Thoracic aorta (tissue), 2 donors: ENCODE data around the gene EVI5L. TPM values are rescaled to one million over a fixed set of nuclear protein-coding genes. Genes with fewer than 3 reads are reported as not detected.

Experiments used
- ATAC-seq: fragments of 150-250 bp; one replicate; pipeline ENCODE4 v1.8.0; 2017; ENCODE audit warnings: low read depth; ENCODE audit not compliant: insufficient number of reproducible peaks, low FRiP score
- DNase-seq: peaks from one replicate; pipeline ENCODE4 v3.0.0-alpha.2; 2020; ENCODE audit warnings: low spot score
- H3K27ac ChIP-seq, 2 donors: fragments of 200-600 bp; sonication (generic); 1 replicate in 1 of 2; 2 replicates in 1 of 2; pipeline ENCODE4 v1.5.1; 2016; ENCODE audit warnings: mild to moderate bottlenecking in 2 of 2, moderate library complexity in 2 of 2
- H3K27me3 ChIP-seq: fragments of 200-600 bp; sonication (generic); replicated peaks from 2 replicates; pipeline ENCODE4 v1.6.0; 2016; ENCODE audit warnings: mild to moderate bottlenecking; ENCODE audit not compliant: insufficient read depth
- H3K36me3 ChIP-seq: fragments of 200-600 bp; sonication (generic); one replicate; pipeline ENCODE4 v1.5.1; 2016
- H3K4me1 ChIP-seq, 2 donors: fragments of 200-600 bp; sonication (generic); 1 replicate in 1 of 2; 2 replicates in 1 of 2; pipeline versions ENCODE4 v1.5.1 to v1.6.0; 2016; ENCODE audit warnings: low read depth in 2 of 2, mild to moderate bottlenecking in 1 of 2; ENCODE audit not compliant: control insufficient read depth in 1 of 2
- H3K4me3 ChIP-seq: fragments of 200-600 bp; sonication (generic); 2 replicates; pipeline ENCODE4 v1.5.1; 2016; ENCODE audit warnings: mild to moderate bottlenecking
- H3K9me3 ChIP-seq: fragments of 200-600 bp; sonication (generic); 2 replicates; pipeline ENCODE4 v1.5.1; 2016
- CTCF ChIP-seq: fragments of 200-600 bp; sonication (generic); IDR thresholded peaks from one replicate; pipeline ENCODE4 v1.5.1; 2019; ENCODE audit warnings: antibody characterized with exemption
- total RNA-seq, 2 donors: library from RNA; depleted of rRNA; stranded (reverse); fragments of >200 nt; gene quantifications; one replicate each; pipeline versions ENCODE4 v1.1.0 to v1.2.3, GENCODE V29; 2016

The EVI5L gene
- total RNA-seq, 2 donors from 2014 or later, result 12.1 to 16.8 TPM

- no peak for TF ChIP-seq CTCF
- Histone ChIP-seq H3K4me3 (no peak overlapping the region), H3K36me3 (no peaks in the 10 kb centered on the region), H3K9me3 (no peaks in the 10 kb centered on the region), H3K27ac (no peak overlapping the region), H3K27me3 (no peaks in the 10 kb centered on the region), H3K4me1 (no peaks in the 10 kb centered on the region)
- DNase-seq (no peak), ATAC-seq (no peak)
These were observed 19.6 kb downstream of the EVI5L start for GRCh38 chr19:7849631-7849999.

GRCh38 chr19:7850000-7850813, 20.2 kb downstream of the EVI5L start:
- Histone ChIP-seq H3K36me3 (no peaks in the 10 kb centered on the region), H3K4me1 (no peaks in the 10 kb centered on the region), H3K9me3 (no peaks in the 10 kb centered on the region), H3K4me3 (no peak overlapping the region), H3K27me3 (no peaks in the 10 kb centered on the region), H3K27ac (no peak overlapping the region)
- no peak for DNase-seq
- TF ChIP-seq CTCF, result no peak
- ATAC-seq, result no peak

GRCh38 chr19:7850945-7851622, 21.1 kb downstream of the EVI5L start:
- DNase-seq (no peak), ATAC-seq (no peak)
- H3K4me1 ChIP-seq, result no peaks in the 10 kb centered on the region
- no peak for TF ChIP-seq CTCF
- no peak overlapping the region for H3K4me3 ChIP-seq
- H3K36me3 ChIP-seq, result no peaks in the 10 kb centered on the region
- H3K27ac ChIP-seq, result no peak overlapping the region
- H3K9me3 ChIP-seq, result no peaks in the 10 kb centered on the region
- no peaks in the 10 kb centered on the region for H3K27me3 ChIP-seq

GRCh38 chr19:7851623-7852500, 21.8 kb downstream of the EVI5L start:
- H3K4me1 ChIP-seq, result no peaks in the 10 kb centered on the region
- no peaks in the 10 kb centered on the region for H3K27me3 ChIP-seq
- H3K4me3 ChIP-seq, result no peak overlapping the region
- TF ChIP-seq CTCF, result no peak
- no peak overlapping the region for H3K27ac ChIP-seq
- DNase-seq (no peak), ATAC-seq (no peak)
- H3K36me3 ChIP-seq, result no peaks in the 10 kb centered on the region
- H3K9me3 ChIP-seq, result no peaks in the 10 kb centered on the region
